ENCODE data around the gene ILDR1. TPM values are rescaled to one million over a fixed set of nuclear protein-coding genes. Genes with fewer than 3 reads are reported as not detected.

ILDR1 gene
- total and polyA plus RNA-seq, 2 of the 4 experiments (the other 2 are of a cell fraction): not detected

GRCh38 chr3:121962443-121962842, 59.6 kb downstream of the ILDR1 start:
- no peak overlapping the region for H3K27ac ChIP-seq (ENCODE audit: insufficient read depth, low read length)
- no peak overlapping the region for H3K9ac ChIP-seq (ENCODE audit: low read depth, low read length)
- H3K56ac ChIP-seq (ENCODE audit: extremely low read depth, insufficient read depth, low read length): no peak overlapping the region
- no peak overlapping the region for H3K4ac ChIP-seq (ENCODE audit: low read depth, low read length)
- no peak overlapping the region for H2BK5ac ChIP-seq (ENCODE audit: low read depth, low read length, poor library complexity, severe bottlenecking)
- no peak overlapping the region for H3K4me3 ChIP-seq (ENCODE audit: insufficient read depth, low read depth, low read length)
- no peak overlapping the region for H2BK120ac ChIP-seq (ENCODE audit: low read depth, low read length)
- no peak overlapping the region for H2AK5ac ChIP-seq (ENCODE audit: low read depth, low read length)
- H3K4me2 ChIP-seq (ENCODE audit: low read depth, low read length): no peak overlapping the region
- H3K27me3 ChIP-seq (ENCODE audit: control insufficient read depth, insufficient read depth, low read length): peaks cover 3% of the 10 kb centered on the region
- no peak for DNase-seq
- ATAC-seq (ENCODE audit: low read depth): no peak
- no peaks in the 10 kb centered on the region for H3K79me1 ChIP-seq (ENCODE audit: low read depth in 1 of 2, low read length in 2 of 2)
- no peak overlapping the region for H4K8ac ChIP-seq (ENCODE audit: low read depth in 2 of 2, low read length in 2 of 2)
- H2BK15ac ChIP-seq (ENCODE audit: low read depth, low read length): no peak overlapping the region
- no peak overlapping the region for H4K91ac ChIP-seq (ENCODE audit: insufficient read depth, low read depth, low read length)
- intact Hi-C loops (cut with micrococcal nuclease): no loop called here
- H2AK9ac ChIP-seq (replicated peaks; ENCODE audit: low read depth, low read length, poor library complexity): no peak overlapping the region
- no peak overlapping the region for H3K23ac ChIP-seq (ENCODE audit: low read depth, low read length)
- in situ Hi-C loops (cut with MboI; ENCODE audit: low sequenced_read_pairs): no loop called here
- ChIA-PET POLR2A (ENCODE audit: unreplicated experiment) (no interaction called here), CTCF (no interaction called here)
- no TSS peak for BruUV-seq (replicated peaks)
- dilution Hi-C loops (cut with HindIII; ENCODE audit: low sequenced_read_pairs, unreplicated experiment): no loop called here
- no peaks in the 10 kb centered on the region for H3K4me1 ChIP-seq (ENCODE audit: control insufficient read depth, insufficient read depth, low read length)
- no peaks in the 10 kb centered on the region for H4K20me1 ChIP-seq (ENCODE audit: insufficient read depth, low read length)
- H3K9me3 ChIP-seq (ENCODE audit: control insufficient read depth, insufficient read depth, low read length): no peaks in the 10 kb centered on the region
- H2BK20ac ChIP-seq (ENCODE audit: low read depth, low read length): no peak overlapping the region
- H3K36me3 ChIP-seq (ENCODE audit: control insufficient read depth, insufficient read depth, low read length): no peaks in the 10 kb centered on the region
- H3K9me1 ChIP-seq (ENCODE audit: insufficient read depth, low read length): no peaks in the 10 kb centered on the region
- H3K18ac ChIP-seq (ENCODE audit: low read depth, low read length): no peak overlapping the region
- no peak for TF ChIP-seq ELK1 (IDR thresholded peaks at IDR 0.05; ENCODE audit: borderline replicate concordance, low read depth, low read length)
- TF ChIP-seq MAFK (IDR thresholded peaks at IDR 0.05; ENCODE audit: low read depth, low read length): peak; percentile 55; the same call in 1 of the 2 replicates
- no peak for TF ChIP-seq SMC3 (IDR thresholded peaks at IDR 0.05; ENCODE audit: low read depth, low read length)
- TF ChIP-seq NFE2L2 (IDR thresholded peaks at IDR 0.05; ENCODE audit: low read depth, low read length): no peak
- H4K5ac ChIP-seq (ENCODE audit: low read depth, low read length): no peak overlapping the region
- H3K14ac ChIP-seq (replicated peaks; ENCODE audit: low read depth, low read length): no peak overlapping the region
- H2AFZ ChIP-seq (replicated peaks; ENCODE audit: low read length, poor library complexity): no peak overlapping the region
